Liver (tissue), 9 donors: ENCODE measurements around the gene GTF2H3. TPM values are rescaled to one million over a fixed set of nuclear protein-coding genes. Genes with fewer than 3 reads are reported as not detected.

ENCODE experiments used
- DNase-seq: peaks from one replicate; pipeline ENCODE4 v3.0.0-alpha.2; 2017; ENCODE audit warnings: low spot score
- H3K27ac ChIP-seq, 2 donors: one replicate each; pipeline ENCODE4 v1.7.0; 2013; ENCODE audit warnings: inconsistent platforms in 2 of 2, low read length in 2 of 2, control low read depth in 1 of 2, low read depth in 1 of 2, mild to moderate bottlenecking in 1 of 2
- H3K27me3 ChIP-seq, 4 donors: one replicate each; pipeline versions ENCODE4 v1.6.1 to v1.7.0; 2013; ENCODE audit warnings: low read length in 3 of 4, inconsistent platforms in 1 of 4, mild to moderate bottlenecking in 1 of 4, moderate library complexity in 1 of 4; ENCODE audit not compliant: control insufficient read depth in 4 of 4, insufficient read depth in 4 of 4
- H3K36me3 ChIP-seq, 4 donors: one replicate each; pipeline versions ENCODE4 v1.6.1 to v1.7.0; 2013; ENCODE audit warnings: low read length in 3 of 4, mild to moderate bottlenecking in 3 of 4, low read depth in 1 of 4, moderate library complexity in 1 of 4; ENCODE audit not compliant: control insufficient read depth in 4 of 4, insufficient read depth in 3 of 4
- H3K4me1 ChIP-seq, 4 donors: one replicate each; pipeline versions ENCODE4 v1.6.1 to v1.7.0; 2013; ENCODE audit warnings: low read length in 3 of 4, mild to moderate bottlenecking in 3 of 4, moderate library complexity in 1 of 4; ENCODE audit not compliant: control insufficient read depth in 4 of 4, insufficient read depth in 4 of 4
- H3K4me3 ChIP-seq, 3 donors: one replicate each; pipeline versions ENCODE4 v1.6.1 to v1.7.0; 2013; ENCODE audit warnings: low read length in 3 of 3, control low read depth in 1 of 3, low read depth in 1 of 3, mild to moderate bottlenecking in 1 of 3
- H3K9ac ChIP-seq, 2 donors: one replicate each; pipeline ENCODE4 v1.7.0; 2013; ENCODE audit warnings: low read length in 2 of 2, mild to moderate bottlenecking in 2 of 2, moderate library complexity in 2 of 2, control low read depth in 1 of 2, low read depth in 1 of 2
- H3K9me3 ChIP-seq, 4 donors: one replicate each; pipeline versions ENCODE4 v1.6.1 to v1.7.0; 2013; ENCODE audit warnings: low read length in 3 of 4; ENCODE audit not compliant: control insufficient read depth in 4 of 4
- EGR1 ChIP-seq, 2 donors: IDR thresholded peaks; 2 replicates each; pipeline ENCODE4 v1.6.1; 2016 to 2018; ENCODE audit warnings: antibody characterized with exemption in 2 of 2, low read depth in 2 of 2
- FOXA1 ChIP-seq: IDR thresholded peaks from 2 replicates; pipeline ENCODE4 v1.6.1; 2016; ENCODE audit warnings: antibody characterized with exemption
- FOXA2 ChIP-seq: IDR thresholded peaks from 2 replicates; pipeline ENCODE4 v1.6.1; 2016; ENCODE audit warnings: antibody characterized with exemption
- GABPA ChIP-seq, 2 donors: IDR thresholded peaks in 1 of 2; conservative IDR thresholded peaks in 1 of 2; 2 replicates each; pipeline ENCODE4 v1.6.1; 2016; ENCODE audit warnings: antibody characterized with exemption in 2 of 2, mild to moderate bottlenecking in 1 of 2, moderate library complexity in 1 of 2
- HNF4A ChIP-seq, 2 donors: conservative IDR thresholded peaks; 2 replicates each; pipeline ENCODE4 v1.6.1; 2016; ENCODE audit warnings: antibody characterized with exemption in 2 of 2, mild to moderate bottlenecking in 2 of 2
- HNF4G ChIP-seq: IDR thresholded peaks from 2 replicates; pipeline ENCODE4 v1.6.1; 2016; ENCODE audit warnings: antibody characterized with exemption
- JUND ChIP-seq, 2 donors: IDR thresholded peaks; 2 replicates each; pipeline ENCODE4 v1.6.1; 2016; ENCODE audit warnings: antibody characterized with exemption in 2 of 2
- NR2F2 ChIP-seq: IDR thresholded peaks from 2 replicates; pipeline ENCODE4 v1.6.1; 2016; ENCODE audit warnings: antibody characterized with exemption
- RAD21 ChIP-seq, 2 donors: IDR thresholded peaks; 2 replicates each; pipeline ENCODE4 v1.6.1; 2016; ENCODE audit warnings: antibody characterized with exemption in 2 of 2, mild to moderate bottlenecking in 2 of 2
- RXRA ChIP-seq, 2 donors: IDR thresholded peaks; 2 replicates each; pipeline ENCODE4 v1.6.1; 2017 to 2018; ENCODE audit warnings: antibody characterized with exemption in 2 of 2, mild to moderate bottlenecking in 1 of 2
- TAF1 ChIP-seq: conservative IDR thresholded peaks from 2 replicates; pipeline ENCODE4 v1.6.1; 2016; ENCODE audit warnings: antibody characterized with exemption, mild to moderate bottlenecking
- YY1 ChIP-seq: IDR thresholded peaks from 2 replicates; pipeline ENCODE4 v1.6.1; 2016; ENCODE audit warnings: antibody characterized with exemption, mild to moderate bottlenecking
- WGBS: extraction: QIAGEN DNeasy Blood & Tissue Kit; methylation state at CpG from one replicate; pipeline ENCODE4 v1.1.7; 2013; 5-methylcytosine and 5-hydroxymethylcytosine counted together
- polyA plus RNA-seq, 2 donors: library from polyadenylated mRNA; stranded (reverse) in 1 of 2; unstranded in 1 of 2; fragments of 200-250 nt in 1 of 2; fragments of >200 nt in 1 of 2; fragmentation: Nextera tagmentation in 1 of 2; extraction: Ambion mirVana in 1 of 2; gene quantifications; one replicate each; pipeline versions ENCODE4 v1.2.1 to v1.2.3, GENCODE V29; 2013 to 2015
- total RNA-seq, 2 donors: library from RNA; depleted of rRNA; stranded (reverse); fragments of >200 nt; gene quantifications; one replicate each; pipeline ENCODE4 v1.2.3, GENCODE V29; 2014
- TF ChIP-seq, protein P1 (sequence below): IDR thresholded peaks from 2 replicates; pipeline ENCODE4 v1.6.1; 2016; ENCODE audit warnings: antibody characterized with exemption, mild to moderate bottlenecking
- TF ChIP-seq, protein P2 (sequence below): IDR thresholded peaks from 2 replicates; pipeline ENCODE4 v1.6.1; 2016; ENCODE audit warnings: antibody characterized with exemption
- donor health status: healthy.
- donor health status: healthy.
- donor health status: healthy.
- donor health status: healthy.
- donor health status: healthy.

The GTF2H3 gene
- total and polyA plus RNA-seq, 4 donors: 5.8 to 18.3 (median 13.2) TPM

DNA sequence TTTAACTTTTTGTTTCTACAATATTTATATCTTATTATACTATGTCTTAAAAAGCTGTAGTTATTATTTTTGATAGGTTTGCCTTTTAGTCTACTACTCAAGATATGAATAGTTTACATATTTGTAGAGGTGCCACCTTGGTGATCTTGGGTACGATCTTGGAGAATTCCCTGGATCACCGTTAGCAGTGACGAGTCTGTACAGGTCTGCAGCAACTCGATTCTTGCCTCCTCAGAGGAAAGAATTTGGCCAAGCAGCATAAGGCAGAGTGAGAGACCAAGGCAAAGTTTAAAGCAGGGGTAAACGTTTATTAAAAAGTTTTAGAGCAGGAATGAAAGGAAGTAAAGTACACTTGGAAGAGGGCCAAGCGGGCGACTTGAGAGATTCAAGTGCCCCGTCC, 34.1 kb downstream of the GTF2H3 start:
- Histone ChIP-seq H3K9me3 (no peaks in the 10 kb centered on the region), H3K9ac (no peak overlapping the region), H3K4me3 (no peak overlapping the region), H3K36me3 (peaks cover 0 to 5% (median 3%) of the 10 kb centered on the region in 4 donors), H3K27me3 (no peaks in the 10 kb centered on the region), H3K27ac (no peak overlapping the region), H3K4me1 (peaks cover 2 to 15% (median 10%) of the 10 kb centered on the region in 4 donors)
- DNase-seq: no peak
- WGBS: 81% methylated on average over 8 of the region's 8 CpGs
- no peak for TF ChIP-seq YY1
- no peak for TF ChIP-seq RAD21 (IDR thresholded peaks at IDR 0.05)
- no peak for TF ChIP-seq JUND (IDR thresholded peaks at IDR 0.05)
- no peak for TF ChIP-seq NR2F2
- TF ChIP-seq RXRA (IDR thresholded peaks at IDR 0.05): no peak
- no peak for TF ChIP-seq GABPA (IDR thresholded peaks at IDR 0.05 in 1 of 2, conservative IDR thresholded peaks at IDR 0.05 in 1 of 2)
- no peak for TF ChIP-seq FOXA2
- no peak for TF ChIP-seq HNF4G
- TF ChIP-seq, protein P1, sequence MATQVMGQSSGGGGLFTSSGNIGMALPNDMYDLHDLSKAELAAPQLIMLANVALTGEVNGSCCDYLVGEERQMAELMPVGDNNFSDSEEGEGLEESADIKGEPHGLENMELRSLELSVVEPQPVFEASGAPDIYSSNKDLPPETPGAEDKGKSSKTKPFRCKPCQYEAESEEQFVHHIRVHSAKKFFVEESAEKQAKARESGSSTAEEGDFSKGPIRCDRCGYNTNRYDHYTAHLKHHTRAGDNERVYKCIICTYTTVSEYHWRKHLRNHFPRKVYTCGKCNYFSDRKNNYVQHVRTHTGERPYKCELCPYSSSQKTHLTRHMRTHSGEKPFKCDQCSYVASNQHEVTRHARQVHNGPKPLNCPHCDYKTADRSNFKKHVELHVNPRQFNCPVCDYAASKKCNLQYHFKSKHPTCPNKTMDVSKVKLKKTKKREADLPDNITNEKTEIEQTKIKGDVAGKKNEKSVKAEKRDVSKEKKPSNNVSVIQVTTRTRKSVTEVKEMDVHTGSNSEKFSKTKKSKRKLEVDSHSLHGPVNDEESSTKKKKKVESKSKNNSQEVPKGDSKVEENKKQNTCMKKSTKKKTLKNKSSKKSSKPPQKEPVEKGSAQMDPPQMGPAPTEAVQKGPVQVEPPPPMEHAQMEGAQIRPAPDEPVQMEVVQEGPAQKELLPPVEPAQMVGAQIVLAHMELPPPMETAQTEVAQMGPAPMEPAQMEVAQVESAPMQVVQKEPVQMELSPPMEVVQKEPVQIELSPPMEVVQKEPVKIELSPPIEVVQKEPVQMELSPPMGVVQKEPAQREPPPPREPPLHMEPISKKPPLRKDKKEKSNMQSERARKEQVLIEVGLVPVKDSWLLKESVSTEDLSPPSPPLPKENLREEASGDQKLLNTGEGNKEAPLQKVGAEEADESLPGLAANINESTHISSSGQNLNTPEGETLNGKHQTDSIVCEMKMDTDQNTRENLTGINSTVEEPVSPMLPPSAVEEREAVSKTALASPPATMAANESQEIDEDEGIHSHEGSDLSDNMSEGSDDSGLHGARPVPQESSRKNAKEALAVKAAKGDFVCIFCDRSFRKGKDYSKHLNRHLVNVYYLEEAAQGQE: no peak
- TF ChIP-seq EGR1 (IDR thresholded peaks at IDR 0.05; ENCODE audit: low read depth in 2 of 2): no peak
- no peak for TF ChIP-seq TAF1
- TF ChIP-seq, protein P2, sequence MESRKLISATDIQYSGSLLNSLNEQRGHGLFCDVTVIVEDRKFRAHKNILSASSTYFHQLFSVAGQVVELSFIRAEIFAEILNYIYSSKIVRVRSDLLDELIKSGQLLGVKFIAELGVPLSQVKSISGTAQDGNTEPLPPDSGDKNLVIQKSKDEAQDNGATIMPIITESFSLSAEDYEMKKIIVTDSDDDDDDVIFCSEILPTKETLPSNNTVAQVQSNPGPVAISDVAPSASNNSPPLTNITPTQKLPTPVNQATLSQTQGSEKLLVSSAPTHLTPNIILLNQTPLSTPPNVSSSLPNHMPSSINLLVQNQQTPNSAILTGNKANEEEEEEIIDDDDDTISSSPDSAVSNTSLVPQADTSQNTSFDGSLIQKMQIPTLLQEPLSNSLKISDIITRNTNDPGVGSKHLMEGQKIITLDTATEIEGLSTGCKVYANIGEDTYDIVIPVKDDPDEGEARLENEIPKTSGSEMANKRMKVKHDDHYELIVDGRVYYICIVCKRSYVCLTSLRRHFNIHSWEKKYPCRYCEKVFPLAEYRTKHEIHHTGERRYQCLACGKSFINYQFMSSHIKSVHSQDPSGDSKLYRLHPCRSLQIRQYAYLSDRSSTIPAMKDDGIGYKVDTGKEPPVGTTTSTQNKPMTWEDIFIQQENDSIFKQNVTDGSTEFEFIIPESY: no peak
- TF ChIP-seq HNF4A (conservative IDR thresholded peaks at IDR 0.05): no peak
- no peak for TF ChIP-seq FOXA1

- H3K27ac ChIP-seq: no peak within 1 kb of the TSS
- H3K9me3 ChIP-seq: no peaks in the 10 kb centered on the region
- TF ChIP-seq FOXA1: no peak
- TF ChIP-seq YY1: peak; percentile 98
- peak within 1 kb of the TSS in 1 of 2 donors; percentile 37 for H3K9ac ChIP-seq
- peaks cover 0 to 2% (median 0%) of the 10 kb centered on the region in 4 donors for H3K36me3 ChIP-seq
- H3K4me3 ChIP-seq: peak within 1 kb of the TSS; percentile 65 to 89 (median 75)
- peaks cover 2 to 15% (median 10%) of the 10 kb centered on the region in 4 donors for H3K4me1 ChIP-seq
- 3% methylated on average over 53 of the region's 53 CpGs for WGBS
- DNase-seq: peak; percentile 94
- H3K27me3 ChIP-seq: no peaks in the 10 kb centered on the region
These were observed 37.5 kb downstream of the GTF2H3 start, which contains the start of gene TCTN2 for GRCh38 chr12:123670882-123671728. TCTN2 (plus strand) TSS chr12:123671113; CDS start chr12:123671241, 128 bp downstream.
